HG02571 (cell line): ENCODE data around the gene ACTL6A.

Source experiments
- ATAC-seq: cut with Tn5 transposase; IDR thresholded peaks from one replicate; pipeline ENCODE4 v1.9.1; 2021; ENCODE audit warnings: mild to moderate bottlenecking, moderate library complexity; ENCODE audit not compliant: unreplicated experiment

ACTL6A gene

DNA sequence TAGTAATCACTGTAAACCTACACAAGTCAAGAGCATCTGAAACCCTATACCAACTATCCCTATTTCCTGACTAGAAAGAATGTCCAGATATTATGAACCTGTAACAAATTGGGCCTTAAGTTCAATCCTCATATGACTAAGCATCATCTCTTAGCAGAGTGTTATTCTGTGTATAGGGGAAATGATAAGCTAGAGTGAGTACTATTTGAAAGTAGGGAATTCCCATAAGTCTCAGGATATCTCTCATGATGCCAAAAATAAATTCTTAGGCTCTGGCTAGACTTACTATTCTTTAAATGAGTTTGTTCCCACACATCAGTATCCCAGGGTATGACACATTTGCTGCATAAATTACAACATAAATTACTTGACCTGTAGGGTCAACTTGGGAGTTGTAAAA lies 26.4 kb downstream of the ACTL6A start:
- no peak for ATAC-seq

- ATAC-seq = no peak
These were observed 27.9 kb downstream of the ACTL6A start for GRCh38 chr3:179590669-179591068.

DNA sequence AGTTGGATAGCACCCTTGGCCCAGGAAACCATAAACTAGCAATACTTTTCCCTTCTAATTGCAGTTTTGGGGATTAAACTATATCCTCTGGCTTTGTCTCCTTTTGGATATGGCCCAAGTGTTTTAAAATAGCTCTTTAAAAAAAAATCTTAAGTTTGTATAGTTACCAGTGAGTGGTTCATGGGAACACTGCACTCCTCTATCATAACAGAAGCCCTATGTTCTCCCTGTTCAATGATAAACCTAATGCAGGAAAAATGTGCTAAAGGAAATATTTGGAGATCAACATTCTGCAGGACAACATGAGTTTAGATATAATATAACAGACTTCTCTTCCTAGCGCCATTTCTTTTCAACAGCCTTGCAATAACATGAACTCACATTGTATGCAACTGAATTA lies 28.6 kb downstream of the ACTL6A start:
- ATAC-seq = no peak

- ATAC-seq = no peak
These were observed 36.8 kb downstream of the ACTL6A start for GRCh38 chr3:179599531-179599930.

- ATAC-seq = no peak
These were observed 40.6 kb downstream of the ACTL6A start for GRCh38 chr3:179603321-179603720.

DNA sequence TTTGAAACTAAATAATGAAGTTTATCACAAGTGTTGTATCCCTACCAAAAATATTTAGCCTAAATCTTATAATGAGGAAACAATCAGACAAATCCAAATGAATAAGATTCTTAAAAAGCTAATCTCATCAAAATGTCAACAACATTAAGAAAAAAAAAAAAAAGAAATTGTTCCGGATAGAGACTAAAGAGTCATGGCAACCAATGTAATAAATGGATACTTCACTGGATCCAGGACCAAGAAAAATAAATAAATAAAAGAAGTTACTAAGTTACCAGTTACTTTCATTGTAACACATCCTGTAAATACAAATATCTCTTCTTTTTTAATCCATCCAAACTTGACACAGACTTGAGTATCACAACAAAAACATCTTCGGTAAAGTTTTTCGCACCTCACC lies 41.1 kb downstream of the ACTL6A start:
- ATAC-seq = no peak

DNA sequence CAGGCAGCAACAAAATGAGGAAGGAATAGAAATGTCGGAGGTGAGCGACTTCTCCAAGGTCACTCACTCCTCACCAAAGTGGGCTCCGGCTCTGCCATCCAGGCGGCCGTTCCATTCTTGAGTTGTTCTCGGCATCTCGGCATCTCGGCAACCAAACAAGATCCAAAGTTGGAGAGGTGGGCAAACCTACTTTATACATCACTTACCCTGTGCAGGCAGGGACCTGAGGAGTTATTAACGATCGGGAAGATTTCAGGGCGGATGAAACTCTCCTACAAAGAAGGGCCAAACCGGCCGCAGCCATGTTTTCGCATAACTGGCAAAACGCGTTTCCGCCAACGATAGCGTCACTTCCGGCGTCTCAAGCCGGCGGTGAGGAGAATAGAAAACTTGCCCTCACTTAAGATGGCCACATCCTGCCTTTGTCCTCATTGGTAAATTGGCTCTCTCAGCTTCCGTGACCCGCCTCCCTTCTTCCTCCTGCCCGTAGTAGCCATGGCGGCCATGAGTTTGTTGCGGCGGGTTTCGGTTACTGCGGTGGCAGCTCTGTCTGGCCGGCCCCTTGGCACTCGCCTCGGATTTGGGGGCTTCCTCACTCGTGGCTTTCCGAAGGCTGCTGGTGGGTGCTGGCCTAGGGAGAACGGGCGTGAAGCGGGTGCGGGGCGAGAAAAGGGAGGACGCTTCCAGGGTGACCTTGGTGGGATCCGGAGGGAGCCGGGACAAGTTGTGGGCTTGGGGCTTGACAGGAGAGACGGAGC lies 41.8 kb downstream of the ACTL6A start, which contains the start of the genes MRPL47 and NDUFB5:
TSS of gene MRPL47 (minus strand) at position 318 of the 758 bp plus-strand sequence. CDS start at position 304, 14 bp downstream.
TSS of gene NDUFB5 (plus strand) at position 474 of the 758 bp plus-strand sequence. CDS start at position 496, 22 bp downstream.
- peak; percentile 98 for ATAC-seq

GRCh38 chr3:179606534-179607085 lies 43.9 kb downstream of the ACTL6A start:
- ATAC-seq = no peak

GRCh38 chr3:179608931-179609720 lies 46.4 kb downstream of the ACTL6A start:
- peak; percentile 46 for ATAC-seq

GRCh38 chr3:179610066-179610465 lies 47.3 kb downstream of the ACTL6A start:
- ATAC-seq = no peak

DNA sequence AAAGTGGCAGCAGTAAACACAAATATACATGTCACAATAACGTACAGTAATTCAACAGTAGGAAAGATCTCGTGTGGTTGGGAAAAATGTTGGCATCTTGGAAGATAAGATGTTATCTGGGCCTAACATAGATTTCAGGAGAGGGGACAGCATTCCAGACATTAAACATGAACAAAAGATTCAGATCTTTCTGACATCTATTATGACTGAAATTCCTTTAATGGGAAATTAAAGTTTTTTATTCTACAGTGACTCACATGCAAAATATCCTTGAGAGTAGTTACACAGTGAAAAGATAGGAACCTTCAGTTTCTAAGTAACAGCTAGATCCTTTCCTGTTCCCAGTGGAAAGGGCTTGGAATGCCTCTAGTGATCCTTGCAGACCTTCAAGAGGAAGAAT lies 51.1 kb downstream of the ACTL6A start:
- ATAC-seq = no peak

- ATAC-seq = no peak
These were observed 52.9 kb downstream of the ACTL6A start for GRCh38 chr3:179615458-179616173.

- ATAC-seq = no peak
These were observed 59.3 kb downstream of the ACTL6A start for GRCh38 chr3:179622023-179622422.

DNA sequence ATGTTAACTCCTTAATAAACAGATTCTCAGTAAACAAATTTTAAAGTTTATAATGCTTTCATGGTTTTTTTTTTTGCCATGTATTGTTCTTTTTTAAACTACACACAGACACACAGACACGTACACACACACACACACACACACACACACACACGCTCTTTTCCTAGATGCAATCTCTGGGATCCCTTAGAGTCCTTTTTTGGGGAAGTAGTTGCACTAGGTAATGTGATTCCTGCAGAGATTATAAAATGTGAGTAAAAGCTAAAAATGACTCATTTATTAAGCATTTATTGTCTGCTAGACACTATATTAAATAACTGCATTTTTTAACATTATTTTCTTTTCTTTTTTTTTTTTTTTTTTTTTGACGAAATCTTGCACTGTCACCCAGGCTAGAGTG lies 61.7 kb downstream of the ACTL6A start:
- no peak for ATAC-seq

DNA sequence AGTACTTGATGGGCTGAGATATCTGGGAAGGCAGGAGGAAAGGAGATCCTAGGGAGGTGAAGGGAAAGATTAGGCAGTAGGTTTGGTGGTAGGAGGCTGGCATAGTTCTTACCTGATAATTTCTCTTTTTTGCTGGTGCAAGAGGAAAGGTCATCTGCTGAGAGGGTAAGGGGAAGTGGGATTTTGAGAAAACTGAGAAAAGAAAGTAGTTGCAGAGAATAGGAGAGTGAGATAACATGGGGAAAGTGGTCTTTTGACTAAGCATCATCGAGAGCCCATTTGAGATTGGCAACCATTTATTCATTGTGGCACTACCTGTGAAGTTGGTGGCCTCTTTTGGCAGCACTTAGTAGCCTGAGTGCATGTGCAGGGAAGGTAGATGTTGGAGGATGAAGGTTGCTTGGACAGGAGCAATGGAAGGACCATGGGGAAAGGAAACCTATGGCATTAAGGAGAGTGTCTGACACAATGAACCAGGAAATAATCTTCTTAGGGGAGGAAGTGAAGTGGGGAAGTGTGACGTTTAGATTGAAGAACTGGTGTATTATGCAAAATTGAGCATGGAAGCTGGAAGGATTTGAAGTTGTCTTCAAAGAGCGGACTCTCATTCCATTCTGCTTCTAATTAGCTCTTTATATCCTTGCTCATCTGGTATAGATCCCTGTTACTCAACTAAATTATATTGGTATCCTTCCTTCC lies 68.2 kb downstream of the ACTL6A start:
- no peak for ATAC-seq
